Stimulated activated CD4-positive, alpha-beta T cell treated with anti-CD3 and anti-CD28 coated beads, TNF-alpha, amount 100 ng/mL, for 24 hours (primary cell): Measurements from ENCODE around the gene MRPL10.

Source experiments
- DNase-seq, 3 experiments: peaks; one replicate each; pipeline ENCODE4 v3.0.0-alpha.2; 2020; ENCODE audit warnings: low read depth in 3 of 3

MRPL10 gene

DNA sequence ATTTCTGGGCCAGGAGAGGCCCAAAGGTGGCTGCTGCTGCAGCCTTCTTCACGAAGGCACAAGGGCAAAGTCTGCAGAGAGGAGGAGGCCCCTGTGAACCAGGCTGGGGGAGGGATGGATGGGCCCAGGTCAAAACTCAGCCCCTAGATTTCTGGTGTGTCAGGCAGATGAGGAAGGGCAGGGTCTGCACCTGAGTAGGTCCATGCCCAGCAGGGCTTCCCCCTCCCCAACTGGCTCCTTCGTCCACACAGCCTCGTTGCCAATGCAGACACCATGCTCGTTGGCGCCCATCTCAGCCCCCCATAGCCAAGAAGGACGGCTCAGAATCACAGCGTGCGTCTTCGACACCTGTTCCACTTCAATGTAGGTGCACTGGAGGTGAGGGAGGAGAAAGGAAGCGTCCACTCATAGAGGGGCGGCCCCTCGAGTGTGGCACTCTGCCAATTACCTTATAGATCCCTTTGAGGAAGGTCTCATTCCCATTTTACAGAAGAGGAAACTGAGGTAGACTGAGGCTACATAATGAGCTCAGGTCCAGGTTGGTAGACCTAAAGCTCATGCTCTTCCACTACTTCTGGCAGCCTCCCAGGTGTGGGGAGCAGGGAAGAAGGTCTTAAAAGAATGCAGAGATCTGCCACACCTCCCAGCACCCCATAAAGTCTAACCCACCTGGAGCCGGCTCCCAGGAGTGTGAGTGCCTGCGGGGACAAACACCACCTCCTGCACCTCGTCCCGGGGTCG lies 8.8 kb upstream of the MRPL10 start:
- DNase-seq = no peak

GRCh38 chr17:47839071-47839470 lies 7.7 kb upstream of the MRPL10 start:
- DNase-seq = no peak

- DNase-seq = no peak
These were observed 7.3 kb upstream of the MRPL10 start for GRCh38 chr17:47838636-47839035.

DNA sequence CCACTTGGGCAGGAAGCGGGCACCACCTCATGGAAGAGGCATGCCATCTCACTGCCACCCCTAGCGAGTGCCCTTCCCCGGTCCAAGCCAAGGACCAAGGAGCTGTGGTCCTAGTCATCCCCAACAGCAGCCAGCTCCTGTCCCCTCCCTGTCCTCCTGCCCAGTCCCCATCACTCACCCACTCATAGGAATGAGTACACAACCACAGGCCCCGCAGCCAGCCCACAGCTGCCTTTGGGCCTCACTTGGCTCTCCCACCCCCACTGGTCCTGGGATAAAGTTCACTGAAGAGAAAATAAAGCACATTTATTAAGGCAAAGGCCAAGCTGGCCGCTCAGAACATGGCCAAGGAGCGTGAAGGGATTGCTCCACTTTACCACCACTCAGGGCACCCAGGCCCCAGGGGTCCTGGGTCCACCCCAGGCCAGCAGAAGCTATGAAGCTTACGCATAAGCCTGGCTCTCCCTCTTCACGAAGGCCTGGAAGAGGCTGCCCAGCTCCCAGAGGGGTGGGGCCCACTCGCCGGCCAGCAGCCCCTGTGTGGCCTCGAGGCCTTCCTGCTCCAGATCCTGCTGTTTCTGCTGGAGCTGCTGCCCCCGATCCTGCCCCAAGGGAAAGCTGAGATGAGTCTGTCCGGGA lies 6.2 kb upstream of the MRPL10 start:
- no peak for DNase-seq

DNA sequence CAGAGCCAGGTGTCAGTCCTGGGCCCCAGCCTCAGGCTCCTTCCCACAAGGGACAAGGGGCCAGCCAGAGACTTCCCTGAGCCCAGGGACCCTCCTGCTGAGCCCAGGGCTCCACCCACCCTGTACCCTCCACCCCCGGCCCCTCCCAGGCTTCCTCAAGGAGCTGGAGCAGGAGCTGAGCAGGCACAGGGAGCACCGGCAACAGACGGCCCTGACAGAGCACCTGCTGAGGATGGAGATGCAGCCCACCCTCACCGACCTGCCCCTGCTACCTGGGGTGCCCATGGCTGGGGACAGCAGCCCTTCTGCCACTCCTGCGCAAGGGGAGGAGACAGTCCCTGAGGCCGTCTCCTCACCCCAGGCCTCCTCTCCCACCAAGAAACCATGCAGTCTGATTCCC lies 5.3 kb upstream of the MRPL10 start:
- DNase-seq = no peak

DNA sequence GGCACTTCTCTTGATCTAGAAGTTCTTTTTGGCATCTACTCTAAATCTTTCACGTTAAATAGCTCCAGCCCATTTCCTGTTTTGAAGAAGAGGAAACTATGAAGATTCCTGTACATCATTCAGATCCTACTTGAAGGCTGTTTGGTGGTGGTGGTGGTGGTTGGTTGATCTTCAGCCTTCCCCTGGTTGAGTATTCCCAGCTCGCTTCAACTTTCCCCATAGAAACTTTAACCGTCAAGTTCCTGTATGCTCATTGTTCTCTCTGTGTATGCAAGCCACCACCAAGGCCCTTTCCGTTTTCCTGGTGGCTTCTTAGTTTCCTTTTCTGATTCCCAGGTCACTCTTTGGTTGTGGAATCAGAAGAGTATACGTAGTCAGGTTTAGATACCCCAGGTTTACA lies 3.4 kb upstream of the MRPL10 start:
- no peak for DNase-seq

DNA sequence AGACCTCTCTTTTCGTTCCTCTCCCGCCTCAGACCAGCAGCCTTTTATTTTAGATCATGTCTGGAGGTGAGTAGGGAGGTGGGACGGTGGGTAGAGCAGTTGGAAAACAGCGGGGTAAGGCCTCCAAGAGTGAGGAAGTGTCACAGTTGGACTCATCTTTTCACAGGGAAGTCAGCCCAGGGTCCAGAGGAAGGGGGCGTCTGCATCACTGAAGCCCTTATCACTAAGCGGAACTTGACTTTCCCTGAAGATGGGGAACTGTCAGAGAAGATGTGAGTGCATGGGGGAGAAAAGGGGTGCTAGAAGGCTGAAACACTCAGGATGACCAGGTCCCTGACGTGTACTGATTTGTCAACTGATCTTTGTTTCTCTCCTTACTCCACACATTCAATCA lies 590 bp upstream of the MRPL10 start:
- no peak for DNase-seq

GRCh38 chr17:47830396-47831002 lies 842 bp downstream of the MRPL10 start:
- DNase-seq = no peak

- no peak for DNase-seq
These were observed 1.5 kb downstream of the MRPL10 start for GRCh38 chr17:47829870-47830269.

DNA sequence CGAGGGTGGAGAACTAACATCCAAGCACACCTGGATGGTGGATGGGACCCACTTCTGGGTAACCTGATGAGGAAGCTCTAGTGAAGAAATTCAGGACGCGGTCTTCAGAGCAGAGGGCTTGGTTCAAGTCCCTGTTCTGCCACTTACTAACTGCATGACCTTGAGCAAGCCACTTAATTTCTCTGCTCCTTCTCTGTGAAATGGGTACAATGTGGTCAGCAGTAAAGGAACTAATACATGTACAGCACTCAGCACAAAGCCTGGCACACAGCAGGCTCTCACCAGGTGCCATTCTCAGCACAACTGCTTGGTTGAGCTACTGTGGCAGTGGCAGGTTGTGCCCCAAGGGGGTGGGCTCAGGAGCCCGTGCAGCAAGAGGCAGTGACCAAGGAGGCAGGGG lies 7.8 kb downstream of the MRPL10 start:
- no peak for DNase-seq

GRCh38 chr17:47822785-47823184 lies 8.6 kb downstream of the MRPL10 start:
- DNase-seq = no peak

GRCh38 chr17:47821424-47822391 lies 9.6 kb downstream of the MRPL10 start, which contains the start of gene OSBPL7:
OSBPL7 (minus strand) TSS chr17:47821794; CDS start chr17:47820278, 1,516 bp downstream.
- DNase-seq = peak in 2 of 3 experiments; percentile 45 to 73

DNA sequence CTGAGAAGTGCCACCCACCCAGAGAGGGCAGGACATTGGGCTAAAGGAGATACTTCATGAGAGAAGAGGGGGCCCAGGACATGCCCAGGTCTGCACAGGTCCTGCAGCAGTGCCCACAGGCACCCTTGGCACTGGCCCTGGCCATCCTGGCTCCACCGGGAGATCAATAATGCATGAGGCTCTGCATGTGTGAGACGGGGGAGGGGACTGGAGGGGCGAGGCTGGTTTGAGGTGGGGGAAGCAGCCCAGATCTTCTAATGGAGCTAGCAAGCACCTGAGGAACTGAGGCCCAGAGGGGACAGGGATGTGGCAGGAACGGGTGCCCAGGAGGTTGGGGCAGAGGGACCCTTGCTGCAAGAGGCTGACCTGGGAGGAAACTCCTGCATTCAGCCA lies 10.3 kb downstream of the MRPL10 start:
- DNase-seq = no peak

- DNase-seq = no peak
These were observed 11.1 kb downstream of the MRPL10 start for GRCh38 chr17:47820033-47820789.

DNA sequence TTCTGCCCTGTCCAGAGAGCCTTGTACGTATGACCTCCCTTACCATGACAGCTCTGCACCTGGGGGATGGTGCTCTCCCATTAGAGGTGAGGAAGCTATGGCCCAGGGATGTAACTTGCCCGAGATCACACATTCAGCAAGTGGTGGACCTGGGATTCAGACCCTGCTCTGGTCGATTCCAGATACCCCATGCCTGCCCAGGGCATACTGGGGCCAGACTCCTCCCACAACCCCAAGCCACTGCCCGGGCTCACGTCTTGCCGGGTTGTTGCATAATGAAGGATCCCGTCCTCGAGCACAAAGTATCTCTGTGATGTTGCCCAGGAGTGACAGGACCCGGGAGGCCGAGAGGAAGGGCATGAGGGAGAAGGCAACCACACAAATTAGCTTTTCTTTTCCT lies 11.9 kb downstream of the MRPL10 start:
- DNase-seq = no peak

- no peak for DNase-seq
These were observed 13.2 kb downstream of the MRPL10 start for GRCh38 chr17:47818002-47818695.

- DNase-seq = no peak
These were observed 14.4 kb downstream of the MRPL10 start for GRCh38 chr17:47816947-47817346.

DNA sequence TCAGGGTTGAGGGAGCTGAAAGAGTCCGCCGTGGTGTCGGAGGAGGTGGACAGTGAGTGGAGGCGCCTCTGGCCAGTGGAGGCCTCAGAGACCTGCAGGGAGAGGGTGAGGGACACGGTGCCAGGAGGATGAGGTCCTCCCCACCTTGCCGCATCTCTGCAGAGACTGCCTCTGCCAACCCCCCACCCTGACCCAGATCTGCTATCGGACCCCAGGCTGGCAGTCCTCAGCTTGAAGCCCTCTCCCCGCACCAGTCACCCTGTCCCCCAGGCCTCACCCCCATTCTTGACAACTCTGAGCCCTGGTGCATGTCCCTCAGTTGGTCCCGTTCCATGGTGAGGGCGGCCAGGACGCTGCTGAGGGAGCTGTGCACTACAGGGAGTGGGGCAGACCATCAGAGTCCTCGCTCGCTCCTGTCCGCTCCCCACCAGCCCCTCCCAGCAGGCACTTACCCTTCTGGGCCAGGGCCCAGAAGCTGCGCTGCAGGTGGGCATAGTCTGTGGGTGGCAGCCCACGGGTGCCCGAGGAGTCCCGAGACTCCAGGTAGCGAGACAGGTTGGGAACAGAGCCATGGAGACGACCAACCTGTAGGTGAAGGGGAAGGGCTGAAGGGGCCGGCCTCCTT lies 15.1 kb downstream of the MRPL10 start:
- no peak for DNase-seq

GRCh38 chr17:47815106-47815918 lies 16.0 kb downstream of the MRPL10 start:
- no peak for DNase-seq
